Type B pancreatic cell (in vitro differentiated cells): ENCODE measurements around the gene GALNT12. TPM values are rescaled to one million over a fixed set of nuclear protein-coding genes. Genes with fewer than 3 reads are reported as not detected.

Experiments used
- DNase-seq: peaks from one replicate; pipeline ENCODE4 v3.0.0; 2021; ENCODE audit warnings: mixed read lengths; ENCODE audit not compliant: unreplicated experiment; ENCODE audit errors: extremely low spot score
- H3K27ac Mint-ChIP-seq: 2 replicates; pipeline ENCODE4 v1.8.0; 2021; ENCODE audit warnings: mild to moderate bottlenecking, mixed read lengths
- H3K27me3 Mint-ChIP-seq: 2 replicates; pipeline ENCODE4 v1.8.0; 2021; ENCODE audit warnings: mixed read lengths
- H3K36me3 Mint-ChIP-seq: 2 replicates; pipeline ENCODE4 v1.8.0; 2021; ENCODE audit warnings: mixed read lengths
- H3K4me1 Mint-ChIP-seq: one replicate; pipeline ENCODE4 v1.8.0; 2021; ENCODE audit warnings: mixed read lengths; ENCODE audit not compliant: unreplicated experiment
- H3K4me3 Mint-ChIP-seq: 2 replicates; pipeline ENCODE4 v1.8.0; 2021; ENCODE audit warnings: mild to moderate bottlenecking, mixed read lengths
- H3K9me3 Mint-ChIP-seq: 2 replicates; pipeline ENCODE4 v1.8.0; 2021; ENCODE audit warnings: mixed read lengths
- CTCF ChIP-seq: fragments of 200-600 bp; sonication (generic); conservative IDR thresholded peaks from 2 replicates; pipeline ENCODE4 v1.5.0; 2021; ENCODE audit warnings: antibody characterized with exemption, mild to moderate bottlenecking
- total RNA-seq: library from RNA; stranded (reverse); gene quantifications from 2 replicates; pipeline ENCODE4 v1.2.1, GENCODE V29; 2021; ENCODE audit warnings: low replicate concordance

GALNT12 gene
- total RNA-seq, 1 donor from 2014 or later, result 25.8 TPM

- no peak overlapping the region for H3K27ac Mint-ChIP-seq
- H3K36me3 Mint-ChIP-seq, result no peaks in the 10 kb centered on the region
These were observed 43.6 kb downstream of the GALNT12 start for GRCh38 chr9:98850851-98851729.

GRCh38 chr9:98851730-98852459 lies 44.4 kb downstream of the GALNT12 start:
- H3K36me3 Mint-ChIP-seq, result no peaks in the 10 kb centered on the region
- no peak for DNase-seq
- no peaks in the 10 kb centered on the region for H3K27me3 Mint-ChIP-seq
- H3K4me3 Mint-ChIP-seq, result no peak overlapping the region
- H3K4me1 Mint-ChIP-seq, result peaks cover 17% of the 10 kb centered on the region
- no peak for TF ChIP-seq CTCF
- no peaks in the 10 kb centered on the region for H3K9me3 Mint-ChIP-seq
- no peak overlapping the region for H3K27ac Mint-ChIP-seq

More at GRCh38 chr9:98850851-98851729, 43.6 kb downstream of the GALNT12 start:
- TF ChIP-seq CTCF, result no peak
- Mint-ChIP-seq H3K4me1 (peaks cover 17% of the 10 kb centered on the region), H3K4me3 (no peak overlapping the region), H3K9me3 (no peaks in the 10 kb centered on the region), H3K27me3 (no peaks in the 10 kb centered on the region)
- no peak for DNase-seq

- Mint-ChIP-seq H3K36me3 (no peaks in the 10 kb centered on the region), H3K4me3 (no peak overlapping the region), H3K27me3 (no peaks in the 10 kb centered on the region), H3K4me1 (peaks cover 17% of the 10 kb centered on the region), H3K27ac (no peak overlapping the region), H3K9me3 (no peaks in the 10 kb centered on the region)
- no peak for TF ChIP-seq CTCF
- no peak for DNase-seq
These were observed 44.9 kb downstream of the GALNT12 start for GRCh38 chr9:98852460-98852734.

GRCh38 chr9:98852961-98853360 lies 45.5 kb downstream of the GALNT12 start:
- no peaks in the 10 kb centered on the region for H3K9me3 Mint-ChIP-seq
- no peak for TF ChIP-seq CTCF
- no peak overlapping the region for H3K4me3 Mint-ChIP-seq
- no peaks in the 10 kb centered on the region for H3K36me3 Mint-ChIP-seq
- no peak for DNase-seq
- H3K27ac Mint-ChIP-seq, result no peak overlapping the region
- H3K27me3 Mint-ChIP-seq, result no peaks in the 10 kb centered on the region
- peaks cover 17% of the 10 kb centered on the region for H3K4me1 Mint-ChIP-seq

GRCh38 chr9:98854266-98854665 lies 46.8 kb downstream of the GALNT12 start:
- Mint-ChIP-seq H3K27ac (no peak overlapping the region), H3K4me3 (no peak overlapping the region), H3K36me3 (no peaks in the 10 kb centered on the region), H3K27me3 (peaks cover 2% of the 10 kb centered on the region), H3K9me3 (no peaks in the 10 kb centered on the region), H3K4me1 (peaks cover 7% of the 10 kb centered on the region)
- no peak for TF ChIP-seq CTCF
- no peak for DNase-seq
